Measurements from ENCODE around the gene TPO. TPM values are rescaled to one million over a fixed set of nuclear protein-coding genes. Genes with fewer than 3 reads are reported as not detected.

Gene TPO
- total RNA-seq, 5 donors from 2014 or later (not counting 1 experiment from before 2014, with no cell fraction given) = 0.18 to 0.26 TPM; not detected in 3

DNA sequence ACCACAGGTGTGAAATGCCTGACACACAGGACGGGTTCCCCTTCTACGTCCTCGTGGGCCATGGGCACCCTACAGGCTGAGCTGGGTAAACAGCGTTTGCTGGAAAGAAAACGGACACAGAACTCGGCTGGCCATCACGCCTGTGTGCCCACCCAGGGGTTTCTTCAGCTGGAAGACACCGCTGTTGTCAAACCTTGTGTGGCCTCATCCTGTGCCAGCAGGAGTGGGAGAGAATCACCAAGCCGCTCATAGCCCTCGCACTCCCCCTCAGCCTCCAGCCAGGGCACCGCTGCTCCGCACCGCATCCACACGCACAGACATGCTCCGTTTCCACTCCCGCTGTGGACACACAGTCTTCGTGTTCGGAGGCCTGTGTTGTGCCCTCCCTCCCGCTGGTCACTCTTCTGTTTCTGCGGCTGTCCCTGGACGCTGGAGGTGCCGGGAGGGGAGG lies 169.7 kb downstream of the TPO start:
- peaks cover 0 to 27% of the 10 kb centered on the region in 2 experiments for H3K27me3 ChIP-seq (replicated peaks in 1 of 2; ENCODE audit: control insufficient read depth in 2 of 2, extremely low read depth in 1 of 2, insufficient read depth in 2 of 2, low read length in 1 of 2)
- Mint-ChIP-seq H3K27ac (no peak overlapping the region), H3K36me3 (no peaks in the 10 kb centered on the region), H3K9me3 (no peaks in the 10 kb centered on the region), H3K4me3 (no peak overlapping the region), H3K4me1 (peaks cover 0 to 6% (median 4%) of the 10 kb centered on the region in 3 donors), H3K27me3 (peaks cover 7 to 10% of the 10 kb centered on the region in 2 donors)
- ATAC-seq (replicated peaks in 1 of 4) (no peak), DNase-seq (no peak)
- 89% methylated on average over 22 of the region's 22 CpGs for WGBS (ENCODE audit: insufficient coverage)
- H3K36me3 ChIP-seq (ENCODE audit: control insufficient read depth in 2 of 2, extremely low read depth in 1 of 2, insufficient read depth in 1 of 2, low read length in 1 of 2) = no peaks in the 10 kb centered on the region
- ChIA-PET CTCF (interaction anchor here (0.7 kb wide), 2 partner anchors 29 to 72 kb away, joined by 4 to 8 read pairs; no protein-coding TSS in a partner anchor), POLR2A (no interaction called here)
- H3K4me1 ChIP-seq (ENCODE audit: control insufficient read depth in 1 of 2, extremely low read depth in 1 of 2, insufficient read depth in 2 of 2, low read length in 2 of 2) = no peaks in the 10 kb centered on the region
- H3K27ac ChIP-seq (ENCODE audit: low read length) = no peak overlapping the region
- no peaks in the 10 kb centered on the region for H3K9me3 ChIP-seq
- H3K4me3 ChIP-seq (ENCODE audit: control insufficient read depth in 1 of 2, extremely low read depth in 1 of 2, low read length in 1 of 2) = no peak overlapping the region

DNA sequence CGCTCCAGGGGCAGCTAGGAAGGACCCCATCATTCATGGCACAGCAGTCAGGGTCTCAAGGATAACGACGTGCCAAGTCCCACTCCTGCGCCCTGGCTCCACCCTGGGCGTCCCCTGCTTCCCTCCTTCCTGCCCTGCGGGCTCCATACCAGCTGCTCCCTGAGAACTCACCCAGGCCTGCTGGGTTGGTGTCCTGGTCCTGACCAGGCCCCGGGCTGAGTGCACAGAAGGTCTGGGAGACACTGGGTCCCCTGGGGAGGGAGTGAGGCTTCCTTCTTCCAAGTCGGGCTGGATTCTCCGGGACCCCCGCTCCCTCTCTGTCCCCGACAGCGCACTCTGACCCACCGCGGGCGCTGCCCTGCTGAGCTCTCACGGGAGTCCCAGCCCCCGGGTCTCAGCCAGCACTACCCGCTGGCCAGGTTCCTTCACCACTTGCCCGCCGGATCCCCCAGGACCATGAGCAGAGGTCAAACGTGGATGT lies 170.8 kb downstream of the TPO start:
- POLR2A ChIA-PET = no interaction called here
- H3K4me3 Mint-ChIP-seq = no peak overlapping the region
- Histone ChIP-seq H3K9me3 (no peaks in the 10 kb centered on the region), H3K27ac (ENCODE audit: low read length) (no peak overlapping the region), H3K27me3 (replicated peaks in 1 of 2; ENCODE audit: control insufficient read depth in 2 of 2, extremely low read depth in 1 of 2, insufficient read depth in 2 of 2, low read length in 1 of 2) (peaks cover 0 to 38% of the 10 kb centered on the region in 2 experiments), H3K4me3 (ENCODE audit: control insufficient read depth in 1 of 2, extremely low read depth in 1 of 2, low read length in 1 of 2) (no peak overlapping the region), H3K36me3 (ENCODE audit: control insufficient read depth in 2 of 2, extremely low read depth in 1 of 2, insufficient read depth in 1 of 2, low read length in 1 of 2) (no peaks in the 10 kb centered on the region), H3K4me1 (ENCODE audit: control insufficient read depth in 1 of 2, extremely low read depth in 1 of 2, insufficient read depth in 2 of 2, low read length in 2 of 2) (no peaks in the 10 kb centered on the region)
- peaks cover 0 to 6% (median 4%) of the 10 kb centered on the region in 3 donors for H3K4me1 Mint-ChIP-seq
- WGBS (ENCODE audit: insufficient coverage) = 89% methylated on average over 12 of the region's 21 CpGs
- no peaks in the 10 kb centered on the region for H3K9me3 Mint-ChIP-seq
- H3K36me3 Mint-ChIP-seq = no peaks in the 10 kb centered on the region
- ATAC-seq (replicated peaks in 1 of 4) (no peak), DNase-seq (no peak)
- CTCF ChIA-PET = no interaction called here
- peaks cover 10% of the 10 kb centered on the region in 2 donors for H3K27me3 Mint-ChIP-seq
- H3K27ac Mint-ChIP-seq = no peak overlapping the region

DNA sequence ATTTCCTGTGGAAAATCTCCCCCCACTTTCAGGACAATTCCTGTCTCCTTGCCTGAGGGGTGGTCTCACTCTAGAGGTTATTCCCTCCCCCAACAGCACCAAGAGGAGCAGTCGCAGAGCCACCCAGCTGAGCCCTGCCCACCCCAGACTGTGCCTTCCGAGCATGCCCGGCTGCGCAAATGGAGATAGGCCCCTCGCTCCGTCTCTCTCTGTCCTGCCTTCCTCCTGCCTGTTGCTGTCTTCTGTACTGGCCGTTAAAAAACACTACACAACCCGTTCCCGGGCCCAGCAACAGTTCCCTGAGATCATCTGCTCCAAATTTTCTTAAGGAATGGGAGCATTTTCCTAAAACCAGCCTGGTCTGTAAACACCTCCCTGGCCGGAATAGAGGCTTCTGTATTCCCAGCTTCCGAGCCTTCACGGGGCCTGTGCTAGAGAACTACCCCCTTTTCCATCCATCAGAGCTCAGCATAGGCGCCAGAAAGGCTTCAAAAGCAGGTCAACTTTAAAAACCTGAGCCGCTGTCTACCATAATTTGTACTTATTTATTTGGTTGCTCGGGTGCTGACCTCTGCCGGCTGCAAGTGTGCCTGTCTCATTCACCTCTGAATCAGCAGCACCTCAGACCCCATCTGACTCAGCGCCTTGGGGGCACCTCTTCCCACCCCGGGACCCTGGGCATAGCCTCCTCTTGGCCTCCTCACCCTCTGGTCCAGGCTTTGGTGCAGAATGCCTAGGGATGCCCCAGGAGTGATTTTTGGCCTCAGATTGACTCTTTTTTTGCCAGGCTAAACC lies 171.6 kb downstream of the TPO start:
- Mint-ChIP-seq H3K36me3 (no peaks in the 10 kb centered on the region), H3K4me1 (peaks cover 0 to 3% (median 2%) of the 10 kb centered on the region in 3 donors), H3K4me3 (no peak overlapping the region), H3K27ac (no peak overlapping the region), H3K9me3 (no peaks in the 10 kb centered on the region), H3K27me3 (peaks cover 12 to 13% of the 10 kb centered on the region in 2 donors)
- Histone ChIP-seq H3K4me1 (ENCODE audit: control insufficient read depth in 1 of 2, extremely low read depth in 1 of 2, insufficient read depth in 2 of 2, low read length in 2 of 2) (no peaks in the 10 kb centered on the region), H3K4me3 (ENCODE audit: control insufficient read depth in 1 of 2, extremely low read depth in 1 of 2, low read length in 1 of 2) (no peak overlapping the region), H3K9me3 (no peaks in the 10 kb centered on the region), H3K27me3 (replicated peaks in 1 of 2; ENCODE audit: control insufficient read depth in 2 of 2, extremely low read depth in 1 of 2, insufficient read depth in 2 of 2, low read length in 1 of 2) (peaks cover 0 to 45% of the 10 kb centered on the region in 2 experiments), H3K36me3 (ENCODE audit: control insufficient read depth in 2 of 2, extremely low read depth in 1 of 2, insufficient read depth in 1 of 2, low read length in 1 of 2) (no peaks in the 10 kb centered on the region), H3K27ac (ENCODE audit: low read length) (no peak overlapping the region)
- ATAC-seq (replicated peaks in 1 of 4) = no peak
- DNase-seq = no peak
- POLR2A ChIA-PET = no interaction called here
- CTCF ChIA-PET = no interaction called here
- 87% methylated on average over 17 of the region's 18 CpGs for WGBS (ENCODE audit: insufficient coverage)

GRCh38 chr2:1585635-1586034 lies 172.4 kb downstream of the TPO start:
- Histone ChIP-seq H3K9me3 (no peaks in the 10 kb centered on the region), H3K4me1 (ENCODE audit: control insufficient read depth in 1 of 2, extremely low read depth in 1 of 2, insufficient read depth in 2 of 2, low read length in 2 of 2) (no peaks in the 10 kb centered on the region), H3K4me3 (ENCODE audit: control insufficient read depth in 1 of 2, extremely low read depth in 1 of 2, low read length in 1 of 2) (no peak overlapping the region), H3K36me3 (ENCODE audit: control insufficient read depth in 2 of 2, extremely low read depth in 1 of 2, insufficient read depth in 1 of 2, low read length in 1 of 2) (no peaks in the 10 kb centered on the region), H3K27me3 (replicated peaks in 1 of 2; ENCODE audit: control insufficient read depth in 2 of 2, extremely low read depth in 1 of 2, insufficient read depth in 2 of 2, low read length in 1 of 2) (peaks cover 0 to 43% of the 10 kb centered on the region in 2 experiments), H3K27ac (ENCODE audit: low read length) (no peak overlapping the region)
- CTCF ChIA-PET = no interaction called here
- POLR2A ChIA-PET = no interaction called here
- ATAC-seq (replicated peaks in 1 of 4) (no peak), DNase-seq (no peak)
- no peak overlapping the region for H3K27ac Mint-ChIP-seq
- no peaks in the 10 kb centered on the region for H3K9me3 Mint-ChIP-seq
- 90% methylated on average over 17 of the region's 17 CpGs for WGBS (ENCODE audit: insufficient coverage)
- H3K4me1 Mint-ChIP-seq = no peaks in the 10 kb centered on the region
- no peak overlapping the region for H3K4me3 Mint-ChIP-seq
- H3K27me3 Mint-ChIP-seq = peaks cover 19 to 20% of the 10 kb centered on the region in 2 donors
- H3K36me3 Mint-ChIP-seq = no peaks in the 10 kb centered on the region

DNA sequence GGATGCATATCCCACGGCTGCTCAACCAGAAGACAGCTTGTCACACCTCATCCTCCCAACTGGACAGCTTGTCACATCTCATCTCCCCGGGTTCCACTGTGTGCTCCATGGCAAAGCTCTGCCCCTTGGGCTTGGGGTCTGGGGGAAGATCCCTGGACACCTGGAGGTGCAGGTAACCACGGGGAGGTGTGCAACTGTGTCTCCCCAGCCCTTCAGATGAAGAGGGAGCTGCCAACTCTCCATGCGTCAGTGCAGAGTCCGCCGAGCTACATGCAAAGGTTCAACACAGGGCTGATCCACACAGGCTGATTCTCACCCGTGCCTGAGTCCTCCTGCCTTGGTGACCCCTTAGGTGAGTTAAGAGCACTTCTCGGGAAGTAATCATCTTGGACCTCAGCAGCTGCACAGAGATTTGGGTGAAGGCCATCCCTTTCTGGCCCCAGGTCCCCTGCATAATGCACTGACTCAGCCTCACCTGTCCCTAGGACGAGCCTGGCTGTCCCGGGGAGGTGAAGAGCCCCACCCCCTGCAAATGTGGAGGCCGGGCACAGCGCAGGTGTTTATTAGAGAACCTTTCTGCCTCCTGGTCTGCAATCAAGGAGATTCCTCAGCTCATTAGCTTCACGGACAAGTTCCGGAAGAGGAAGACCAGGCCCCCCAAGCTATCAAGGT lies 173.1 kb downstream of the TPO start:
- H3K36me3 Mint-ChIP-seq = no peaks in the 10 kb centered on the region
- ChIA-PET CTCF (no interaction called here), POLR2A (no interaction called here)
- H3K4me3 Mint-ChIP-seq = no peak overlapping the region
- no peak overlapping the region for H3K27ac ChIP-seq (ENCODE audit: low read length)
- H3K4me3 ChIP-seq (ENCODE audit: control insufficient read depth in 1 of 2, extremely low read depth in 1 of 2, low read length in 1 of 2) = no peak overlapping the region
- H3K9me3 Mint-ChIP-seq = no peaks in the 10 kb centered on the region
- peaks cover 0 to 42% of the 10 kb centered on the region in 2 experiments for H3K27me3 ChIP-seq (replicated peaks in 1 of 2; ENCODE audit: control insufficient read depth in 2 of 2, extremely low read depth in 1 of 2, insufficient read depth in 2 of 2, low read length in 1 of 2)
- no peak for ATAC-seq (replicated peaks in 1 of 4)
- H3K4me1 Mint-ChIP-seq = no peaks in the 10 kb centered on the region
- H3K9me3 ChIP-seq = no peaks in the 10 kb centered on the region
- 78% methylated on average over 7 of the region's 14 CpGs for WGBS (ENCODE audit: insufficient coverage)
- H3K4me1 ChIP-seq (ENCODE audit: control insufficient read depth in 1 of 2, extremely low read depth in 1 of 2, insufficient read depth in 2 of 2, low read length in 2 of 2) = no peaks in the 10 kb centered on the region
- peaks cover 24 to 27% of the 10 kb centered on the region in 2 donors for H3K27me3 Mint-ChIP-seq
- no peak for DNase-seq
- H3K36me3 ChIP-seq (ENCODE audit: control insufficient read depth in 2 of 2, extremely low read depth in 1 of 2, insufficient read depth in 1 of 2, low read length in 1 of 2) = no peaks in the 10 kb centered on the region
- H3K27ac Mint-ChIP-seq = no peak overlapping the region

GRCh38 chr2:1586923-1587840 lies 173.9 kb downstream of the TPO start:
- Histone ChIP-seq H3K9me3 (no peaks in the 10 kb centered on the region), H3K27ac (ENCODE audit: low read length) (no peak overlapping the region), H3K36me3 (ENCODE audit: control insufficient read depth in 2 of 2, extremely low read depth in 1 of 2, insufficient read depth in 1 of 2, low read length in 1 of 2) (no peaks in the 10 kb centered on the region), H3K4me3 (ENCODE audit: control insufficient read depth in 1 of 2, extremely low read depth in 1 of 2, low read length in 1 of 2) (no peak overlapping the region), H3K4me1 (ENCODE audit: control insufficient read depth in 1 of 2, extremely low read depth in 1 of 2, insufficient read depth in 2 of 2, low read length in 2 of 2) (no peaks in the 10 kb centered on the region), H3K27me3 (replicated peaks in 1 of 2; ENCODE audit: control insufficient read depth in 2 of 2, extremely low read depth in 1 of 2, insufficient read depth in 2 of 2, low read length in 1 of 2) (peaks cover 0 to 47% of the 10 kb centered on the region in 2 experiments)
- Mint-ChIP-seq H3K36me3 (no peaks in the 10 kb centered on the region), H3K27me3 (peaks cover 21 to 23% of the 10 kb centered on the region in 2 donors), H3K4me3 (no peak overlapping the region), H3K9me3 (no peaks in the 10 kb centered on the region), H3K4me1 (no peaks in the 10 kb centered on the region), H3K27ac (no peak overlapping the region)
- CTCF ChIA-PET = no interaction called here
- ATAC-seq (replicated peaks in 1 of 4) (no peak), DNase-seq (no peak)
- POLR2A ChIA-PET = no interaction called here
- 78% methylated on average over 9 of the region's 17 CpGs for WGBS (ENCODE audit: insufficient coverage)
